ENCODE results near the gene C17orf67.

C17orf67 gene, protein sequence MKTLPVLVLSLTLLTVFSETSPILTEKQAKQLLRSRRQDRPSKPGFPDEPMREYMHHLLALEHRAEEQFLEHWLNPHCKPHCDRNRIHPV

GRCh38 chr17:56833809-56834379, at the start of gene C17orf67, which contains the start of gene DGKE:
C17orf67 (minus strand) TSS chr17:56833920; CDS start chr17:56815810, 18,110 bp downstream.
DGKE (plus strand) TSS chr17:56834151; CDS start chr17:56834796, 645 bp downstream.
- peak; percentile 96 for DNase-seq

GRCh38 chr17:56881685-56882295, 48.1 kb upstream of the C17orf67 start:
- DNase-seq = no peak

DNA sequence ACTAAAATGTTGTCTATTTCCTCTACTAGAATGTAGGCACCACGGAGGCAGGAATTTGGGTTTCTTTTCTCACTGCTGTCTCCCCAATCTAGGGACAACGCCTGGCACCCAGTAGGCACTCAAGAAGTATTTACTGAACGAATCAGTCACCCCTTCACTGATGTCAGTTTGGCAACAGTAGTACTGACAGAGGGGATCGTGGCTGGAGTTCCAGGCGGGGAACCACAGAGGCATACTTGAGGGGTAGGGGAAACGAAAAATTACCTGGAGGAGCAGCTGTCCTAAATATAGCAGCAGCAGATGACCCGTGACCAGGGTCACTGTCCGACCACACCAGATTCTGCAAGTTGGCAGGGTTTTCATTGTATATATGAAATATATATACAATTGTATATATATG, 46.9 kb upstream of the C17orf67 start:
- DNase-seq = no peak

- no peak for DNase-seq
Measured at GRCh38 chr17:56880133-56880532, 46.4 kb upstream of the C17orf67 start.

DNA sequence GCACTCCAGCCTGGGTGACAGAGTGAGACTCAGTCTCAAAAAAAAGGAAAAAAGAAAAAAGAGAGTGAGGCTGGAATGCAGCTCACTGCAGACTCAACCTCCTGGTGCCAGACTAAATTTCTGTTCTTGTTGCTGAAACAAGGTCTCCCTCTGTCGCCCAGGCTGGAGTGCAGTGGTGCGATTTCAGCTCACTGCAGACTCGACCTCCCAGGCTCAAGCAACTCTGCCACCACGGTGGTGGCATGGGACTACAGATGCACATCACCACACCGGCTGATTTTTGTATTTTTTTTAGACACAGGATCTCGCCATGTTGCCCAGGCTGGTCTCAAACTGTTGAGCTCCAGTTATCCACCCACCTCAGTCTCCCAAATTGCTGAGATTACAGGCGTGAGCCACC, 45.6 kb upstream of the C17orf67 start:
- DNase-seq = no peak

DNA sequence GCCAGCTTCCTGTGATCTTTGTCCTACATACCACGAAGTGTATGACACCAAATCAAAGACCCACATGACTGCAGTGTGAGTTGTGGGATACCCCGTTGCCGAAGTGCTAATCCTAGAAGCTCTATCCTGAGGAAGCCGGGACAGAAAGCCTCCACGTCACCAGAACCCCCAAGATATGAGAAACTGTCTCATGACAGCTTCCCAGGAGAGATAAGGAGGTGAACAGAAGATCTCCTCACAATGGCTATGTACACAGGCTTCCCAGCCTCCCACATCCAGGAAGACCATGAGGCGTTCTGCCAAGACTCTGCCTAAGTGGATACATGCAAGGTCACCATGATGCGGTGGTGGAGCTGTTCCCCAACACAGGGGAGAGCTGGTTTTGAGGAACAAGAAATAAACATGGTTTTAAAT, 43.1 kb upstream of the C17orf67 start:
- DNase-seq = no peak

- DNase-seq = no peak
Measured at GRCh38 chr17:56870081-56870651, 36.4 kb upstream of the C17orf67 start.

GRCh38 chr17:56868716-56869115, 35.0 kb upstream of the C17orf67 start:
- no peak for DNase-seq

DNA sequence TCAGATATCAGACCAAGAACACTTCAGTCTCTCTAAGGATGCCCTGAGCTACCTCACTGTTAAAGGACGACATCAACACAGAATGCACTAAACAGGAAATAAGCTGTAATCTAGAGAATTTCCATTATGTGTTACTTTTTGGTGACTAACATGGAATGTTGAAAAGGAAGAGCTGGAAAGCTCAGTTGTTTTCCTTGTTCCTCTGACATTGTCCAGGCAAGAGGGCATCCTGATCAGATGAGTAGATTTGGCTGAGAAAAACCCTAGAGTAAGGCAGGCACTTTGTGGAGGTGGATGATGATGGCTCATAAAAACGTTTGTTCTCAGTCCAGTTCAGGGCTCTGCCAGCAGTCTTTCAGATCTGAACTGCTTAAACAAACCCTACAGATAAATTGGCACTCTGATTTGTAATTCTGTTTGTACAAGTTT, 34.2 kb upstream of the C17orf67 start:
- DNase-seq = peak; percentile 31

DNA sequence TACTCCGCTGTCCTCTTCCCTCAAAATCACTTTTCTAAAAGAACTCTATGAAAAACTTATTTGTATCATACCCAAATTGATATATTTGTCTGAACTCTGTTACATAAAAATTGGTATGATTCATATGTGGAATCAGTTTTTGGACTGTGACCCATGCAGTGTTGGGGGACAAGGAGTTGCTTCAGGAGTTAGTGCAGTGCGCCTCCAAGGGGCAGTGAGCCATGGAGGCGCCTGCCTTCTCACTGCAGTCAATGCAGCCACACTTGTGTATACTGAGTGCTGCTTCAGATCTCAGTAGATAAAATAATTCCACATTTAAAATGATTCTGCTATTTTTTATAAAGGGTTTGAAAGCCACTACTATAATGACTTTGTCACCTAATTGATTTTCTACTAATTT, 32.8 kb upstream of the C17orf67 start:
- DNase-seq = no peak

DNA sequence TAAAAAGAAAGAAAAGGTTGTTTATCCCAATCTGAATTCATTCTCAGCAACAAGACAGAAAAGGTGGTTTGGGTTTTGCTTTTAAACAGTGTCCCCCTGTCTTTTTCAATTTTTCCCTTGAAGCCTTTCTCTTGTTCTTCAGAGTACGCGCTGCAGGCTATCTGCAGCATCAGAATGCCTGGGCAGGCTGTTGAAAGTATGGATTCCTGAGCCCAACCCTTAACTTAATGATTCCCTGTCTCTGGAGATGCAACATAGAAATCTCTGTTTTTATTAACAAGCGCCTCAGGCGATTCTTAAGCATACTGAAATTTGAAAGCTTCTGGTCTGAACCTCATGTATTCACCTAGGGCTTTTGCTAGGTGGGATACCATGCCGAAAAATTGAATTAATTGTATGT, 32.4 kb upstream of the C17orf67 start:
- no peak for DNase-seq

GRCh38 chr17:56863974-56864373, 30.3 kb upstream of the C17orf67 start:
- no peak for DNase-seq

DNA sequence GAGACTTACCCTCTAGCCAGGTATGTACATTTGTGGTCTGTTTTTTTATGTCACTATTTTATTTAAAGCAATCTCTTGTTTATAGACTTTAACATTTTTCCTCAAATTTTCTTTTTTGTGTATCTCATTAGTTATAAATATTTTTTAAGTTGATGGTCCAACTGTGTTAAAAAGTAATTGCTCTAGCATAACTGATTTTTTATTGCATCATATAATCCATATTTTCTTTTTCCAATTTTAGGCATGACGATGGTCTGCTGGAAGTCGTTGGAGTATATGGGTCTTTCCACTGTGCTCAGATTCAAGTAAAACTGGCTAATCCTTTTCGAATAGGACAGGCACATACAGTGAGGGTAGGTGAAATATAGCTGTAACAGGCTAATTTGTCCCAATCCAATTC, 28.2 kb upstream of the C17orf67 start:
- no peak for DNase-seq

- DNase-seq = no peak
Measured at GRCh38 chr17:56851008-56851407, 17.3 kb upstream of the C17orf67 start.

- DNase-seq = no peak
Measured at GRCh38 chr17:56850591-56850990, 16.9 kb upstream of the C17orf67 start.

DNA sequence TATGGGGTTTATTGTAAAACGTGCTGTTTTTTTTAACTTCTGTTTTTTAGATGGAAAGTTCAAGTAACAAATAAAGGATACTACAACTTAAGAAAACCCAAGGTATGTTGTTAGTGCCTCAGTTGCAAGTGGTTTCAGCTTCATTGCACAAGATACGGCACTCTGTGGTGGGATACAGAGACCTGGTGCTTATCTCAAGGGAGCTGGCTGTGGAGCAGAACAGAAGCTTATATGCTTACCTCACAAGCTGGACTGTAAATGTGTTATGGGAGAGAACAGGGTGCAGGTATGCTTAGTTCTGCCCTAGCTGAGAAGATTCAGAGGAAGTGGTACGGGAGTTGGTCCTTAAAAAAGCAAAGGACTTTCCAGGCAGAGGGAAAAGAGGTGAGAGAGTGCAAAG, 15.4 kb upstream of the C17orf67 start:
- DNase-seq = no peak

DNA sequence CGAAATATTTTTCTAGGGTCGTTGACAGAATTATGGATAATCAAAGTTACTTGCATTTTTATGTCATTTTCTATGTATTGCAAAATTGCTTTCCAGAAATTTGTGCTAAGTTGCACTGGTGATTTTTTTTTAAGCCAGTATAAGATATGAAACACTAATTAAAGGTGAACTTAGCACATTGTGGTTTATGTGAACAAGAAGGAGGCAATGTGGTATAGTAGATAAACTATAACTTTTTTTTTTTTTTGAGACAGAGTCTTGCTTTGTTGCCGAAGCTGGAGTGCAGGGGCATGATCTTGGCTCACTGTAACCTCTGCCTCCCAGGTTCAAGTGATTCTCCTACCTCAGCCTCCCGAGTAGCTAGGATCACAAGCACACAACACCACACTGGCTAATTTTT, 13.4 kb upstream of the C17orf67 start:
- DNase-seq = no peak

GRCh38 chr17:56845934-56846333, 12.2 kb upstream of the C17orf67 start:
- DNase-seq = no peak

DNA sequence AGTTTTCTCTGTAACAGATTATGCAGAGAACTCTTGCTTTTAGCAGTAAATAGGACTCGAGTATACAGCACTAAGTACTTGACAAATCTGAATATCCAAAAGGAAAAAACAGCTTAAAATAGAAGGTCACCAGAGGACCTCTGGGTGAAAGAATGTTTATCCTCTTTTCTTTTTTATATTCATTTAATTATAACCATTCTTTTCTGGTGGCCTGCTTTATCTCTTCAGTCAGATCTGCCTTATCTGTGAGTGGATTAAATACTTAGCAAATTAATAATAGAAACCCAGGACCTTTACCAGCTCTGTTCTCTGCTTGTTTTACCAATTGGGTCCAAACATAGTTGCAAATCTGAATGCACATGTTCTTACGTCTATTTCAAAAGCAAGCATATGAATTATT, 8.9 kb upstream of the C17orf67 start:
- no peak for DNase-seq

GRCh38 chr17:56838687-56839086, 5.0 kb upstream of the C17orf67 start:
- DNase-seq = no peak

DNA sequence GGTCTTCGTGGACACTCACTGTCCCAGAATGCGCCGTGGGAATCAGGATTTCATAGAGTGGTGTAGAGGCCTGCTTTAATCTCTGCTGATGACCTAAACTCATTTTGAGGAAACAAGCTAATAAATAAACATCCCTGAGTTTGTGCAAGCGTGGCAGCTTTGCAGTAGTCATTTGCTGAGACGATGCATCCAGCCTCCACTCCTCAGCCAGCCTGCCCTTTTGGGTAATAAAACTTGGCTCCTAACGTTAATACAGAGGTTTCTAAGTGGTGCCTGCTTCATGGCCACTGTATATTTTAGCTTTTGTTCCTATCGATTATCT, 1.5 kb upstream of the C17orf67 start:
- DNase-seq = no peak

GRCh38 chr17:56834380-56835263, 902 bp upstream of the C17orf67 start:
- peak; percentile 18 for DNase-seq

- peak; percentile 31 for DNase-seq
Measured at GRCh38 chr17:56833057-56833808, 487 bp downstream of the C17orf67 start.

Measured in fibroblast of skin of right quadriceps (primary cell).